Gastroesophageal sphincter (tissue), 3 donors: ENCODE results near the gene GRB7.

Source experiments
- POLR2A ChIP-seq, 2 donors: fragments of 450-650 bp; IDR thresholded peaks; one replicate each; pipeline ENCODE4 v1.6.1; 2017; ENCODE audit warnings: antibody characterized with exemption in 2 of 2, mild to moderate bottlenecking in 2 of 2, moderate library complexity in 1 of 2
- TF ChIP-seq, protein P1 (sequence below), 4 experiments: fragments of 200-600 bp in 2 of 4; fragments of 450-650 bp in 2 of 4; sonication (generic) in 1 of 4; IDR thresholded peaks; one replicate each; pipeline ENCODE4 v1.5.1; 2017 to 2019; ENCODE audit warnings: antibody characterized with exemption in 4 of 4, mild to moderate bottlenecking in 2 of 4, moderate library complexity in 2 of 4

DNA sequence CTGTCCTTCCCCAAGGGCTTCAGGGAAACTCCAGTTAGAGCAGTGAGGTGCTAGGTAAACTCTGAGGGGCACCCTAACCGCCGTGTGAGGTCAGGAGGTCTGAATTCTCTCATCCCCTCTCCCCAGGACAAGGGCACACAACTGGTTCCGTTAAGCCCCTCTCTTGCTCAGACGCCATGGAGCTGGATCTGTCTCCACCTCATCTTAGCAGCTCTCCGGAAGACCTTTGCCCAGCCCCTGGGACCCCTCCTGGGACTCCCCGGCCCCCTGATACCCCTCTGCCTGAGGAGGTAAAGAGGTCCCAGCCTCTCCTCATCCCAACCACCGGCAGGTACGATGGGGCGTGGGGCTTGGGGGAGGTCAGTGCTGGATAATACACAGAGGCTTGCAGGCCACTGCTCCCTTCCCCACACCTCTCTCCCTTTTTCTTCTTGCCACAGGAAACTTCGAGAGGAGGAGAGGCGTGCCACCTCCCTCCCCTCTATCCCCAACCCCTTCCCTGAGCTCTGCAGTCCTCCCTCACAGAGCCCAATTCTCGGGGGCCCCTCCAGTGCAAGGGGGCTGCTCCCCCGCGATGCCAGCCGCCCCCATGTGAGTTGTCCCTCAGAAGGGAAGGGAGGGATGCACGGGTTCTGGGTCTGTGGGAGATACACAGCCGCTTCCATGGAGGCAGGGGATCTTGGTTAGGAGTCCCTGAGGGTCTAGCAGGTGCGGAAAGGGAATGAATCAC lies 4.6 kb downstream of the GRB7 start:
- TF ChIP-seq, protein P1, sequence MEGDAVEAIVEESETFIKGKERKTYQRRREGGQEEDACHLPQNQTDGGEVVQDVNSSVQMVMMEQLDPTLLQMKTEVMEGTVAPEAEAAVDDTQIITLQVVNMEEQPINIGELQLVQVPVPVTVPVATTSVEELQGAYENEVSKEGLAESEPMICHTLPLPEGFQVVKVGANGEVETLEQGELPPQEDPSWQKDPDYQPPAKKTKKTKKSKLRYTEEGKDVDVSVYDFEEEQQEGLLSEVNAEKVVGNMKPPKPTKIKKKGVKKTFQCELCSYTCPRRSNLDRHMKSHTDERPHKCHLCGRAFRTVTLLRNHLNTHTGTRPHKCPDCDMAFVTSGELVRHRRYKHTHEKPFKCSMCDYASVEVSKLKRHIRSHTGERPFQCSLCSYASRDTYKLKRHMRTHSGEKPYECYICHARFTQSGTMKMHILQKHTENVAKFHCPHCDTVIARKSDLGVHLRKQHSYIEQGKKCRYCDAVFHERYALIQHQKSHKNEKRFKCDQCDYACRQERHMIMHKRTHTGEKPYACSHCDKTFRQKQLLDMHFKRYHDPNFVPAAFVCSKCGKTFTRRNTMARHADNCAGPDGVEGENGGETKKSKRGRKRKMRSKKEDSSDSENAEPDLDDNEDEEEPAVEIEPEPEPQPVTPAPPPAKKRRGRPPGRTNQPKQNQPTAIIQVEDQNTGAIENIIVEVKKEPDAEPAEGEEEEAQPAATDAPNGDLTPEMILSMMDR (IDR thresholded peaks at IDR 0.05) = no peak
- no peak for TF ChIP-seq POLR2A (IDR thresholded peaks at IDR 0.05)
